GM23338 (cell line): ENCODE measurements around the gene SLX9. TPM values are rescaled to one million over a fixed set of nuclear protein-coding genes. Genes with fewer than 3 reads are reported as not detected.

Experiments
- ATAC-seq: fragments of 200-7000 bp; cut with Tn5 transposase; 3 replicates; pipeline ENCODE4 v1.9.1; 2020
- DNase-seq: peaks from one replicate; pipeline ENCODE4 v3.0.0-alpha.2; 2015; ENCODE audit warnings: low spot score
- H2AFZ ChIP-seq: fragments of 200-600 bp; sonication (generic); 2 replicates; pipeline ENCODE4 v1.8.0; 2016; ENCODE audit warnings: antibody characterized with exemption, mild to moderate bottlenecking, moderate library complexity
- H3F3A ChIP-seq: fragments of 200-600 bp; sonication (generic); replicated peaks from 2 replicates; pipeline ENCODE4 v1.8.0; 2017; ENCODE audit warnings: antibody characterized with exemption, mixed run types, low read depth
- H3K27ac ChIP-seq: fragments of 200-600 bp; sonication (generic); 2 replicates; pipeline ENCODE4 v1.6.1; 2016; ENCODE audit warnings: low read depth
- H3K27me3 ChIP-seq: fragments of 200-600 bp; sonication (generic); 2 replicates; pipeline ENCODE4 v1.8.0; 2016; ENCODE audit warnings: mild to moderate bottlenecking, mixed run types, moderate library complexity; ENCODE audit not compliant: insufficient read depth
- H3K36me3 ChIP-seq: fragments of 200-600 bp; sonication (generic); 2 replicates; pipeline ENCODE4 v1.8.0; 2016; ENCODE audit warnings: mild to moderate bottlenecking; ENCODE audit not compliant: insufficient read depth
- H3K4me1 ChIP-seq: fragments of 200-600 bp; sonication (generic); 2 replicates; pipeline ENCODE4 v1.8.0; 2016; ENCODE audit warnings: mild to moderate bottlenecking, moderate library complexity; ENCODE audit not compliant: insufficient read depth
- H3K4me2 ChIP-seq: fragments of 200-600 bp; sonication (generic); 2 replicates; pipeline ENCODE4 v1.7.1; 2017; ENCODE audit warnings: mixed run types
- H3K4me3 ChIP-seq: fragments of 200-600 bp; sonication (generic); 2 replicates; pipeline ENCODE4 v1.6.1; 2016; ENCODE audit warnings: mixed run types
- H3K79me2 ChIP-seq: fragments of 200-600 bp; sonication (generic); replicated peaks from 2 replicates; pipeline ENCODE4 v1.8.0; 2017; ENCODE audit warnings: mild to moderate bottlenecking; ENCODE audit not compliant: insufficient read depth
- H3K9me2 ChIP-seq: fragments of 200-600 bp; sonication (generic); 2 replicates; pipeline ENCODE4 v1.8.0; 2017; ENCODE audit not compliant: insufficient read depth
- H4K20me1 ChIP-seq: fragments of 200-600 bp; sonication (generic); replicated peaks from 2 replicates; pipeline ENCODE4 v1.8.0; 2017; ENCODE audit warnings: mild to moderate bottlenecking; ENCODE audit not compliant: insufficient read depth
- H3K27ac Mint-ChIP-seq: 2 replicates; pipeline ENCODE4 v1.8.0; 2020; ENCODE audit warnings: inconsistent platforms, mild to moderate bottlenecking, moderate library complexity, mixed read lengths
- H3K27me3 Mint-ChIP-seq: 3 replicates; pipeline ENCODE4 v1.8.0; 2022; ENCODE audit warnings: low read depth, mild to moderate bottlenecking, moderate library complexity, mixed read lengths, inconsistent platforms; ENCODE audit not compliant: insufficient read depth, poor library complexity
- H3K36me3 Mint-ChIP-seq: 3 replicates; pipeline ENCODE4 v1.8.0; 2021; ENCODE audit warnings: low read depth, mild to moderate bottlenecking, inconsistent platforms, moderate library complexity, mixed read lengths
- H3K4me1 Mint-ChIP-seq: 3 replicates; pipeline ENCODE4 v1.8.0; 2020; ENCODE audit warnings: mild to moderate bottlenecking, inconsistent platforms, mixed read lengths
- H3K4me3 Mint-ChIP-seq: 3 replicates; pipeline ENCODE4 v1.8.0; 2021; ENCODE audit warnings: moderate library complexity, mild to moderate bottlenecking, inconsistent platforms, mixed read lengths
- H3K9me3 Mint-ChIP-seq: 3 replicates; pipeline ENCODE4 v1.8.0; 2020; ENCODE audit warnings: moderate library complexity, mild to moderate bottlenecking, inconsistent platforms, mixed read lengths
- CTCF ChIP-seq, 2 experiments: fragments of 200-600 bp in 1 of 2; sonication (generic) in 1 of 2; conservative IDR thresholded peaks; 2 replicates each; pipeline versions ENCODE4 v1.5.1 to v1.6.1; 2016 to 2017; ENCODE audit warnings: antibody characterized with exemption in 2 of 2, low read depth in 2 of 2, mild to moderate bottlenecking in 2 of 2, moderate library complexity in 1 of 2
- ETS1 ChIP-seq: IDR thresholded peaks from 2 replicates; pipeline ENCODE4 v1.6.1; 2016; ENCODE audit warnings: antibody characterized with exemption
- EZH2 ChIP-seq: fragments of 200-600 bp; sonication (generic); IDR thresholded peaks from one replicate; pipeline ENCODE4 v1.8.0; 2017; ENCODE audit warnings: antibody characterized with exemption, mild to moderate bottlenecking, low read depth; ENCODE audit not compliant: unreplicated experiment
- EZH2phosphoT487 ChIP-seq: fragments of 200-600 bp; sonication (generic); IDR thresholded peaks from one replicate; pipeline ENCODE4 v1.8.1; 2018; ENCODE audit warnings: antibody characterized with exemption; ENCODE audit not compliant: unreplicated experiment
- POLR2AphosphoS5 ChIP-seq: IDR thresholded peaks from 2 replicates; pipeline ENCODE4 v1.6.1; 2016; ENCODE audit warnings: antibody characterized with exemption, low read depth
- REST ChIP-seq: IDR thresholded peaks from one replicate; pipeline ENCODE4 v1.6.1; 2018; ENCODE audit warnings: antibody characterized with exemption; ENCODE audit not compliant: unreplicated experiment
- ZNF114 ChIP-seq: fragments of 250-450 bp; sonication (Bioruptor Pico); IDR thresholded peaks from 2 replicates; pipeline ENCODE4 v1.5.0; 2020; ENCODE audit warnings: mild to moderate bottlenecking, moderate library complexity
- polyA plus RNA-seq: library from polyadenylated mRNA; unstranded; fragments of >200 nt; fragmentation: Nextera tagmentation; extraction: Ambion mirVana; gene quantifications from 2 replicates; pipeline ENCODE4 v1.2.1, GENCODE V29; 2016
- total RNA-seq: library from RNA; depleted of rRNA; stranded (reverse); fragments of >200 nt; shearing (Covaris generic); gene quantifications from 2 replicates; pipeline ENCODE4 v1.2.3, GENCODE V29; 2014

The SLX9 gene
- total and polyA plus RNA-seq, 2 experiments from 2014 or later, result 41.5 to 46.9 TPM

- no peak for TF ChIP-seq POLR2AphosphoS5
- TF ChIP-seq ZNF114, result no peak
- TF ChIP-seq ETS1, result no peak
- no peak for TF ChIP-seq EZH2
- no peak for TF ChIP-seq EZH2phosphoT487
These were observed 34.1 kb upstream of the SLX9 start (continued) for GRCh38 chr21:44905728-44906090.

- Mint-ChIP-seq H3K4me1 (peaks cover 11% of the 10 kb centered on the region), H3K9me3 (no peaks in the 10 kb centered on the region; the same call in 1 of the 3 replicates), H3K36me3 (no peaks in the 10 kb centered on the region; the same call in 2 of the 3 replicates), H3K27me3 (peaks cover 32% of the 10 kb centered on the region), H3K4me3 (no peak overlapping the region), H3K27ac (no peak overlapping the region)
- Histone ChIP-seq H3K79me2 (no peaks in the 10 kb centered on the region), H2AFZ (peak overlapping the region; percentile 78), H3F3A (peaks cover 3% of the 10 kb centered on the region), H4K20me1 (no peaks in the 10 kb centered on the region), H3K4me3 (no peak overlapping the region), H3K4me1 (no peaks in the 10 kb centered on the region), H3K27me3 (no peaks in the 10 kb centered on the region), H3K9me2 (no peaks in the 10 kb centered on the region), H3K4me2 (no peak overlapping the region), H3K36me3 (no peaks in the 10 kb centered on the region), H3K27ac (no peak overlapping the region)
- no peak for DNase-seq
- ATAC-seq, result peak; percentile 72
- TF ChIP-seq REST, result no peak
These were observed 32.4 kb upstream of the SLX9 start for GRCh38 chr21:44907225-44907965.

- no peak overlapping the region for H3K4me3 ChIP-seq
- Mint-ChIP-seq H3K4me1 (peaks cover 11% of the 10 kb centered on the region), H3K36me3 (no peaks in the 10 kb centered on the region), H3K27me3 (peaks cover 32% of the 10 kb centered on the region), H3K4me3 (no peak overlapping the region), H3K9me3 (no peaks in the 10 kb centered on the region; the same call in 1 of the 3 replicates), H3K27ac (no peak overlapping the region)
- no peaks in the 10 kb centered on the region for H4K20me1 ChIP-seq
- ATAC-seq (peak; percentile 24), DNase-seq (no peak)
- TF ChIP-seq POLR2AphosphoS5 (no peak), ETS1 (no peak), CTCF (conservative IDR thresholded peaks at IDR 0.05; ENCODE audit: low read depth in 2 of 2) (0 out of 4 replicates have a peak, but pooled peaks of 1 of the 2 experiments have one; percentile 10), EZH2 (no peak)
- H3K79me2 ChIP-seq, result no peaks in the 10 kb centered on the region
- H3K4me2 ChIP-seq, result no peak overlapping the region
- H3K36me3 ChIP-seq, result no peaks in the 10 kb centered on the region
- no peaks in the 10 kb centered on the region for H3F3A ChIP-seq
- H3K27me3 ChIP-seq, result no peaks in the 10 kb centered on the region
- H2AFZ ChIP-seq, result peak overlapping the region; percentile 78
- no peak overlapping the region for H3K27ac ChIP-seq
- no peaks in the 10 kb centered on the region for H3K9me2 ChIP-seq
- H3K4me1 ChIP-seq, result no peaks in the 10 kb centered on the region
These were observed 31.6 kb upstream of the SLX9 start for GRCh38 chr21:44907966-44908895.
